Neural cell (in vitro differentiated cells): ENCODE results near the gene PKP2. TPM values are rescaled to one million over a fixed set of nuclear protein-coding genes. Genes with fewer than 3 reads are reported as not detected.
A peak's percentile ranks its signal among the peaks of the same experiment; 100 is the strongest.

Source experiments
- H2AFZ ChIP-seq: fragments of 200-600, 300-800 bp; sonication (generic), shearing (Covaris generic); 2 replicates; pipeline ENCODE4 v1.6.0; 2014; ENCODE audit warnings: low read depth, mild to moderate bottlenecking, antibody characterized with exemption, low read length, moderate library complexity
- H3F3A ChIP-seq: fragments of 200-600 bp; shearing (Covaris generic); 2 replicates; pipeline ENCODE4 v1.6.1; 2016; ENCODE audit warnings: mild to moderate bottlenecking, moderate library complexity, mixed read lengths, antibody characterized with exemption, low read length; ENCODE audit not compliant: insufficient read depth, poor library complexity, severe bottlenecking
- H3K27ac ChIP-seq: fragments of 200-600, 300-800 bp; sonication (generic), shearing (Covaris generic); 2 replicates; pipeline ENCODE4 v1.5.1; 2014; ENCODE audit warnings: mild to moderate bottlenecking, low read length, moderate library complexity
- H3K27me3 ChIP-seq: fragments of 300-800, 200-600 bp; sonication (generic), shearing (Covaris generic); 2 replicates; pipeline ENCODE4 v1.6.0; 2014; ENCODE audit warnings: mild to moderate bottlenecking, low read depth, low read length, moderate library complexity; ENCODE audit not compliant: insufficient read depth
- H3K36me3 ChIP-seq: fragments of 300-800, 200-600 bp; sonication (generic), shearing (Covaris generic); 2 replicates; pipeline ENCODE4 v1.5.1; 2014; ENCODE audit warnings: mild to moderate bottlenecking, antibody characterized with exemption, low read length, moderate library complexity; ENCODE audit not compliant: insufficient read depth
- H3K4me2 ChIP-seq: fragments of 300-800, 200-600 bp; sonication (generic), shearing (Covaris generic); 2 replicates; pipeline ENCODE4 v1.6.0; 2014; ENCODE audit warnings: mild to moderate bottlenecking, low read length
- H3K4me3 ChIP-seq: fragments of 300-800, 200-600 bp; sonication (generic), shearing (Covaris generic); 2 replicates; pipeline ENCODE4 v1.5.1; 2014; ENCODE audit warnings: mild to moderate bottlenecking, low read length, moderate library complexity
- H3K79me2 ChIP-seq: fragments of 200-600 bp; shearing (Covaris generic); replicated peaks from 2 replicates; pipeline ENCODE4 v1.6.0; 2014; ENCODE audit warnings: mild to moderate bottlenecking, low read length, moderate library complexity; ENCODE audit not compliant: insufficient read depth
- H3K9ac ChIP-seq: fragments of 300-800, 200-600 bp; sonication (generic), shearing (Covaris generic); 2 replicates; pipeline ENCODE4 v1.6.1; 2016; ENCODE audit warnings: mild to moderate bottlenecking, low read length, mixed read lengths
- H3K9me2 ChIP-seq: fragments of 200-600 bp; shearing (Covaris generic); 2 replicates; pipeline ENCODE4 v1.6.1; 2016; ENCODE audit warnings: mild to moderate bottlenecking, low read length, mixed read lengths; ENCODE audit not compliant: insufficient read depth
- H3K9me3 ChIP-seq: fragments of 200-600, 300-800 bp; sonication (generic), shearing (Covaris generic); 2 replicates; pipeline ENCODE4 v1.6.1; 2016; ENCODE audit warnings: mild to moderate bottlenecking, mixed run types, low read length, moderate library complexity, mixed read lengths
- H4K20me1 ChIP-seq: fragments of 200-600 bp; shearing (Covaris generic); 2 replicates; pipeline ENCODE4 v1.6.1; 2016; ENCODE audit warnings: mild to moderate bottlenecking, mixed run types; ENCODE audit not compliant: insufficient read depth
- EP300 ChIP-seq: fragments of 450-650 bp; conservative IDR thresholded peaks from 2 replicates; pipeline ENCODE4 v1.6.1; 2014; ENCODE audit warnings: antibody characterized with exemption, mild to moderate bottlenecking, moderate library complexity; ENCODE audit not compliant: poor library complexity, severe bottlenecking
- EZH2 ChIP-seq: fragments of 200-600, 300-800 bp; shearing (Covaris generic), sonication (generic); IDR thresholded peaks from 2 replicates; pipeline ENCODE4 v1.6.1; 2014; ENCODE audit warnings: antibody characterized with exemption, low read length, borderline replicate concordance, mild to moderate bottlenecking; ENCODE audit not compliant: insufficient read depth, poor library complexity, severe bottlenecking
- MXI1 ChIP-seq: fragments of 450-650 bp; conservative IDR thresholded peaks from 2 replicates; pipeline ENCODE4 v1.6.1; 2014; ENCODE audit warnings: antibody characterized with exemption, mild to moderate bottlenecking; ENCODE audit not compliant: poor library complexity, severe bottlenecking
- POLR2AphosphoS5 ChIP-seq: IDR thresholded peaks from 2 replicates; pipeline ENCODE4 v1.6.1; 2012
- RAD21 ChIP-seq: fragments of 450-650 bp; conservative IDR thresholded peaks from 2 replicates; pipeline ENCODE4 v1.6.1; 2014; ENCODE audit warnings: antibody characterized with exemption, mild to moderate bottlenecking, moderate library complexity
- SMC3 ChIP-seq: fragments of 450-650 bp; conservative IDR thresholded peaks from 2 replicates; pipeline ENCODE4 v1.6.1; 2014; ENCODE audit warnings: antibody characterized with exemption, mild to moderate bottlenecking, moderate library complexity; ENCODE audit not compliant: poor library complexity
- TAF1 ChIP-seq: IDR thresholded peaks from 2 replicates; pipeline ENCODE4 v1.6.1; 2012; ENCODE audit warnings: low read depth
- polyA plus RNA-seq: library from polyadenylated mRNA; depleted of rRNA; stranded (reverse); fragments of >200 nt; gene quantifications from 2 replicates; pipeline ENCODE4 v1.2.3, GENCODE V29; 2014
- TF ChIP-seq, protein P1 (sequence below): fragments of 450-650 bp; IDR thresholded peaks from 2 replicates; pipeline ENCODE4 v1.5.1; 2014; ENCODE audit warnings: antibody characterized with exemption, mild to moderate bottlenecking, moderate library complexity; ENCODE audit not compliant: poor library complexity, severe bottlenecking
- TF ChIP-seq, protein P2 (sequence below): IDR thresholded peaks from 2 replicates; pipeline ENCODE4 v1.6.1; 2012; ENCODE audit warnings: borderline replicate concordance

Gene PKP2
- polyA plus RNA-seq, 1 donor from 2014 or later: 4.0 TPM

DNA sequence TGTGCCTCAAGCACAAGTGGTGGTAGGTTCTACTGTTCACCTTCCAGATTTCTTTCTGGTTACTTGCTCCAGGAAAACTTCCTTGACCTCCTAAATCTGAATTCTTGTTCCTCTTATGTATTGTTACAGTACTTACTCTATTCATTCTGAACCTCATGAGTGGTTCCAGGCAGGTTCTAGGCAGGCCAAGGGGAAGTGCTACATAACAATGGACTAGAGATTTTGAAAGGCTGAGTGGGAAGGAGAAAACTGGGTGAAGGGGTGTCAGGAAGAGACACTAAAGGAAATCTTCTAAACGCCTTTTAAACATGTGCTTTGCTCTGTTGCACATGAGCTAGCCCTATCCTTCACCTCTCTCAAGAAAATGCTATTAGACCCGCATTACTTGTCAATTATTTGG lies 142.5 kb downstream of the PKP2 start:
- TF ChIP-seq SMC3 (no peak), TAF1 (no peak)
- TF ChIP-seq, protein P1, sequence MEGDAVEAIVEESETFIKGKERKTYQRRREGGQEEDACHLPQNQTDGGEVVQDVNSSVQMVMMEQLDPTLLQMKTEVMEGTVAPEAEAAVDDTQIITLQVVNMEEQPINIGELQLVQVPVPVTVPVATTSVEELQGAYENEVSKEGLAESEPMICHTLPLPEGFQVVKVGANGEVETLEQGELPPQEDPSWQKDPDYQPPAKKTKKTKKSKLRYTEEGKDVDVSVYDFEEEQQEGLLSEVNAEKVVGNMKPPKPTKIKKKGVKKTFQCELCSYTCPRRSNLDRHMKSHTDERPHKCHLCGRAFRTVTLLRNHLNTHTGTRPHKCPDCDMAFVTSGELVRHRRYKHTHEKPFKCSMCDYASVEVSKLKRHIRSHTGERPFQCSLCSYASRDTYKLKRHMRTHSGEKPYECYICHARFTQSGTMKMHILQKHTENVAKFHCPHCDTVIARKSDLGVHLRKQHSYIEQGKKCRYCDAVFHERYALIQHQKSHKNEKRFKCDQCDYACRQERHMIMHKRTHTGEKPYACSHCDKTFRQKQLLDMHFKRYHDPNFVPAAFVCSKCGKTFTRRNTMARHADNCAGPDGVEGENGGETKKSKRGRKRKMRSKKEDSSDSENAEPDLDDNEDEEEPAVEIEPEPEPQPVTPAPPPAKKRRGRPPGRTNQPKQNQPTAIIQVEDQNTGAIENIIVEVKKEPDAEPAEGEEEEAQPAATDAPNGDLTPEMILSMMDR: no peak
- peaks cover 7% of the 10 kb centered on the region for H3K36me3 ChIP-seq
- peak overlapping the region; percentile 88 for H3K4me3 ChIP-seq
- peaks cover 28% of the 10 kb centered on the region for H3K79me2 ChIP-seq
- no peaks in the 10 kb centered on the region for H4K20me1 ChIP-seq
- H3K27me3 ChIP-seq: no peaks in the 10 kb centered on the region
- H3K9ac ChIP-seq: no peak overlapping the region
- H3K9me3 ChIP-seq: no peaks in the 10 kb centered on the region
- H3K9me2 ChIP-seq: no peaks in the 10 kb centered on the region
- H3K4me2 ChIP-seq: peak overlapping the region; percentile 81
- no peak overlapping the region for H2AFZ ChIP-seq
- H3K27ac ChIP-seq: no peak overlapping the region
- H3F3A ChIP-seq: no peaks in the 10 kb centered on the region

DNA sequence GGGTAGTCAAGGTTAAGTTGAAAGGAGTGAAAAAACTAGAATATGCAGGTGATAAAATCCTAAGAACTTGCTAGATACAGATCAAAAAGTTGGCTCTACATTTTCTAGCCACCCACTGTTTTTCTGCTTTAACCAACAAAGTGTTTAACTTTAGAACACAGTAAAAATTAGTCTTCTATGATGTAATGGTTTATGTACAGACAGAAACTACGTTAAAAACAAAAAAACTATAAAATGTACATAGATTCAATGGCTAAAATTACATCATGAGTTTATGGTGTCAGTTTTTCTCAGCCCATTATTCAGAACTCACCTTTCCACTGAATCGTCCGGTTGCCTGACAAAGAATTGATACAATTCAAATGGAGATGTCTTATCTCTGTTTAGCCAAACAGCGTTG lies 143.0 kb downstream of the PKP2 start:
- H3F3A ChIP-seq: no peaks in the 10 kb centered on the region
- no peak overlapping the region for H3K9ac ChIP-seq
- H3K79me2 ChIP-seq: peaks cover 28% of the 10 kb centered on the region
- H3K27me3 ChIP-seq: no peaks in the 10 kb centered on the region
- TF ChIP-seq POLR2AphosphoS5: no peak
- TF ChIP-seq TAF1: no peak
- TF ChIP-seq EP300: no peak
- TF ChIP-seq, protein P2, sequence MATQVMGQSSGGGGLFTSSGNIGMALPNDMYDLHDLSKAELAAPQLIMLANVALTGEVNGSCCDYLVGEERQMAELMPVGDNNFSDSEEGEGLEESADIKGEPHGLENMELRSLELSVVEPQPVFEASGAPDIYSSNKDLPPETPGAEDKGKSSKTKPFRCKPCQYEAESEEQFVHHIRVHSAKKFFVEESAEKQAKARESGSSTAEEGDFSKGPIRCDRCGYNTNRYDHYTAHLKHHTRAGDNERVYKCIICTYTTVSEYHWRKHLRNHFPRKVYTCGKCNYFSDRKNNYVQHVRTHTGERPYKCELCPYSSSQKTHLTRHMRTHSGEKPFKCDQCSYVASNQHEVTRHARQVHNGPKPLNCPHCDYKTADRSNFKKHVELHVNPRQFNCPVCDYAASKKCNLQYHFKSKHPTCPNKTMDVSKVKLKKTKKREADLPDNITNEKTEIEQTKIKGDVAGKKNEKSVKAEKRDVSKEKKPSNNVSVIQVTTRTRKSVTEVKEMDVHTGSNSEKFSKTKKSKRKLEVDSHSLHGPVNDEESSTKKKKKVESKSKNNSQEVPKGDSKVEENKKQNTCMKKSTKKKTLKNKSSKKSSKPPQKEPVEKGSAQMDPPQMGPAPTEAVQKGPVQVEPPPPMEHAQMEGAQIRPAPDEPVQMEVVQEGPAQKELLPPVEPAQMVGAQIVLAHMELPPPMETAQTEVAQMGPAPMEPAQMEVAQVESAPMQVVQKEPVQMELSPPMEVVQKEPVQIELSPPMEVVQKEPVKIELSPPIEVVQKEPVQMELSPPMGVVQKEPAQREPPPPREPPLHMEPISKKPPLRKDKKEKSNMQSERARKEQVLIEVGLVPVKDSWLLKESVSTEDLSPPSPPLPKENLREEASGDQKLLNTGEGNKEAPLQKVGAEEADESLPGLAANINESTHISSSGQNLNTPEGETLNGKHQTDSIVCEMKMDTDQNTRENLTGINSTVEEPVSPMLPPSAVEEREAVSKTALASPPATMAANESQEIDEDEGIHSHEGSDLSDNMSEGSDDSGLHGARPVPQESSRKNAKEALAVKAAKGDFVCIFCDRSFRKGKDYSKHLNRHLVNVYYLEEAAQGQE: no peak
- no peak for TF ChIP-seq EZH2
- TF ChIP-seq, protein P1: no peak
- no peak for TF ChIP-seq MXI1
- TF ChIP-seq SMC3: no peak
- no peak for TF ChIP-seq RAD21
- H2AFZ ChIP-seq: no peak overlapping the region
- no peaks in the 10 kb centered on the region for H3K9me2 ChIP-seq
- H3K9me3 ChIP-seq: no peaks in the 10 kb centered on the region
- H4K20me1 ChIP-seq: no peaks in the 10 kb centered on the region
- H3K36me3 ChIP-seq: peaks cover 7% of the 10 kb centered on the region
- H3K4me3 ChIP-seq: peak overlapping the region; percentile 88
- H3K27ac ChIP-seq: no peak overlapping the region
- H3K4me2 ChIP-seq: peak overlapping the region; percentile 81
